Measurements from ENCODE around the gene CDK10.

DNA sequence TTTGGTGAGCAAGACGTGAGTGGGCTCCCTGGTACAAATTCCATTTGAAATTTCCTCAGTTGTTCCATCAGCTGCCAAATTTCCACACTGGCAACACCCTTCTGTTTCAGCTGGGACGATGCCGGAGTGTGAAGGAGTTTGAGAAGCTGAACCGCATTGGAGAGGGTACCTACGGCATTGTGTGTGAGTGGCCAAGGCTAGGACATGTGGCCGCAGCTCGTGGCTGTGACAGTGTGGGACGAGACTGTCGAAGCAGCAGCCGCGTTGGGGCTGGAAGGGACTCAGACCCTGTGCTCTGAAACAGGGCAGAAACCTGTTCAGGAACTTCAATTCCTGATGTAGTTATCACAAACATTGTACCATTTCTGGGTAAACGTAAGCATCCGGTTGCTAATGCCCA is 2.7 kb downstream of the CDK10 start:
- TF ChIP-seq POLR2A (IDR thresholded peaks at IDR 0.05; ENCODE audit: low read depth, low read length): no peak
- no peak for TF ChIP-seq POLR2AphosphoS5 (IDR thresholded peaks at IDR 0.05; ENCODE audit: low read depth, low read length)

Data from GM12892 (cell line).